IPS-NIHi7 (cell line): ENCODE data around the gene ATP6V0E2.
"Not testable (repeated sequence)": the region's sequence is repeated elsewhere in the genome, so short reads cannot be mapped to it uniquely, and the experiment has no call there.

Experiments
- DNase-seq: peaks from one replicate; pipeline ENCODE4 v3.0.0; 2012; ENCODE audit warnings: mixed read lengths; ENCODE audit errors: extremely low spot score

The ATP6V0E2 gene

GRCh38 chr7:149879766-149880637 lies 6.2 kb downstream of the ATP6V0E2 start:
- no peak for DNase-seq

DNA sequence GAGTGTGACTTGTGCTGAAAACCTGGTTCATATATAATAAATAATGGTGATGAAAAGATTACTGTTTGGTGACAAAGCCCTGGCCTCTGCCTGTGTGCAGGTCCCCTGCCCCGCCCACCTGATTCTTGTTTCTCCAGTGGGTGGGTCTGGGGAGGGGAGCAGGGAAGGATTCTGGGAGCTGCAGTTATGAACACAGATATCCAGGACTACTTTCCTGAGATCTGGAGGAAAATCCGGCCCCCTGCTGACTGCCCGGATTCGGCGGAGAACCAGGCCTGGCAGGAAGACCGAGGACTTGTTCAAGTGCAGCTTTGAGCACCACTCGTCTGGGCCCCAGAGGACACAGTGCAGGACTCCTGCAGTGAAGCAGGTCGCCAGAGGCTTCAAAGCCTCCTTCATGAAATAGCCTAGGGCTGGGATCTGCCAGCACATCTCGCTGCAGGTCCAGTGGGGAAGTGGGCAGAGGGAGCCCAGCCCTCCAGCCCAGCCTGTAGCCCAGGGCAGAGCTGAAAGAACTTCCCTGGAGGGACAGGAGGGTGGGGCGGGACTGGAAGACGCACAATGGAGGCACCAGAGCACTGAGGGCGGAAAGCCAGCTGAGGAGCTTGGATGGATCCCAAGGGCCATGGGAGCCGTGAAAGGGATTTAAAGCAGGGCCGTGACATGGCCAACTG lies 7.0 kb downstream of the ATP6V0E2 start:
- no peak for DNase-seq

DNA sequence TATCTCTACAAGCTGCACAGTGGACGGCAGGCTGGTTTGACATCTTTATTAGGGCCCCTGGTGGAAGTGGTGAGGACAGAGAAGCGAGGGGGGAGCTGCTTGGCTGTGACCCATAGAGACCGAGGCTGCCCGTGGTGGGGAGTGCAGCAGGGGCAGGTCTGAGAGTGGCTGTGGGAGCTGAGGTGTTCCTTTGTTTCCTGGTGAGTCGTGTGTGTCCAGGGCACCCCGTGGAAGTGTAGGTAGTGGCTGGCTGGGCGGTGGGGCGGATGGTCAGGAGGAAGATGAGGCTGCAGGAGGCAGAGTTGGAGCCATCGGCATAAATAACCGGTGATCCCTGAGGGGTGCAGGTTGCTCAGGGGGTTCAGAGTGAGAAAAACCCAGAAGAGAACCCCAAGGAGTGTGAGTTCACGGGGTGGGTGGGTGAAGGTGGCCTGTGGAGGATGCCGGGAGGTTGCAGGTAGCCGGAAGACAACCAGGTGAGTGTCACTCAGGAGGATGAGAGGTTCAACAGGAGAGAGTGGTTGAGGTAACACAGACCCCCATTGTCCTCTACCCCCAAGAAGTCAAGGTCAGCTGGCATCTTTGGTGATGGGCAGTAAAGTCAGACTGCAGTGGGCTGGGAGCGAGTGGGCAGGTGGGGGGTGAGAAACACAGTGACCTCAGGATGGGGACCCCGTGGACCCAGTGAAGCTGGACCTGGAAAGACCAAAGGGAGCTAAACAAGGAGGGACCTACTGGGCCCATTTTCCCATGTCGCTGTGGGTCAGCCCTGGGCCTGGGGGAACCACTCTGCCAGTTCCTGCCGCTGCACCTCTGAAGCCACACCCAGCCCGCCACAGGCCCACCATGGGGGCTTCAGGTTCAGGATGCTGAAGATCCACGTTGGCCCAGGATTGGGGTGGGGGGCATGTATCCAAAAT lies 7.8 kb downstream of the ATP6V0E2 start:
- no peak for DNase-seq

GRCh38 chr7:149882248-149883047 lies 8.7 kb downstream of the ATP6V0E2 start:
- DNase-seq, result no peak

- no peak for DNase-seq
These were observed 9.3 kb downstream of the ATP6V0E2 start for GRCh38 chr7:149883048-149883438.

- peak; percentile 76 for DNase-seq
These were observed 9.7 kb downstream of the ATP6V0E2 start for GRCh38 chr7:149883452-149883861.

DNA sequence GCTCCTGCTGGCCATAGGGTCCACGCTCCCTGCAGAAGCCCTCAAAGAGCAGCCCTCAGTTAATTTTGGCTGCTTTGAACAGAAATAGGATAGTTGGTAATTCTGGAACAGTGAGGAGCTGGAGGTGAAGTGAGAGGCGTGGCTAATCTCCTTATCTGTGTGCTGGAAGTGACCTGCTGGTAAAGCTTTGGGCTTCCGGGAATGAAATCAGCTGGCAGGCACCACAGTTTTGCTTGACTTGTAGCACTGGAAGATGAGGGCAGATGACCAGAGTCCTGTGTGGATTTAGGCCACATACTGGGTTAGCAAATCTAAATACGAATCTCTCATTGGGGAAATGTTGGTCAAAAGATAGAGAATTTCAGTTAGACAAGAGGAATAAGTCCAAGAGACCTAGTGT lies 10.2 kb downstream of the ATP6V0E2 start:
- DNase-seq, result no peak

DNA sequence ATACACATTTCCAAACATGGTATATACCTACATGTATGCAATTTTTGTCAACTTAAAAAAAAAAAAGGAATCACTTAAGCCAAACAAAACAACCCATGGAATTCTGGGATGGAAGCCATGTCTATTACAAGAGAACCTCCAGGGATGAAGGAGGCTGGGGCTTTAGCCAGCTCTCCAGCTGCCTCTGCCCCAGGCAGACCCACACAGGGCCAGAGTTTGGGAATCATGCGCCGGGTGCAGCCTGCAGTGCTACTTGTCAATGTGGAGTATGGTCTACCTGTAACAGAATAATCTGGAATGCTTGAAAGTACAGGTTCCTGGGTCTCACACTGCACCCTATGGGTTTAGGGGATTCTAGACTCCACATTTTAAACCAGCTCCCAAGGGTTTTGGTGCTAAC lies 10.8 kb downstream of the ATP6V0E2 start:
- DNase-seq, result no peak

DNA sequence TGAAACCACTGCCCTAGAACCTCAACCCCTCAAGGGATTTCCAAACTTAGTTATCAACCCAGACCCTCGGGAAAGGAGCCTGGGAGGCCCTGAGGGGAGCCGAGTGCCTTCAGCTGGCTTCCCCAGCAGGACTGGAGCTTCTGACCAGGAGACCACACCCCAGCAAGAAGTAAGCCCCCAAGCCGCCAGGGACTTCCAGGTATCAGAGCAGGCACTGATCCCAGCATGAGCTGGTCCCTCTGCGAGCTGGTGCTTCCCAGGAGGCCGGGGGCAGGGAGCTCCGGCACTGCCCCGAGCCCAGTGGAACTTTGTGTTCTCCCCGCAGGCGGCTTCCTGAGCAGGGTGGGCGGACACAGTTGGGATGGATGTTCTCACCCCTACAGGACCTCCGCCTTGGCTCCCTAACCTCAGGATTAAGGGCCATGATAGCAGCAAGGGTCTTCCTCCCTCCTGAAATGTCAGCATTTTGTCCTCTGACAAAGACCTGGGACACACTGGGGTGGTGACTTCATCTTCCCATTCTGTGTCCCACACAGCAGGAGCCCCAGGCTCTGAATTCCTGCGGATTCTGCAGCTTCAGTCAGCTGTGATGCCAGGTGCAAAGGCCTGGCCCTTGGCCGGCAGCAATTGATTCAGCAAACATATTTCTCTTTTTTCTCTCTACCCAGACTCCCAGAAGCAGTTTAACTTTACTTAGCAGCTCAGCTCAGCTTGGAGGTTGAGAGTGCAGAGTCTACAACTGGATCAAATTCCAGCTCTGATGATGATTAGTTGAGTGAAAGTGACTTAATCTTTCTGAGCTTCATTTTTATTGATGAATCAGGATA lies 11.6 kb downstream of the ATP6V0E2 start:
- DNase-seq, result peak; percentile 40

GRCh38 chr7:149886018-149886415 lies 12.2 kb downstream of the ATP6V0E2 start:
- DNase-seq, result no peak

- DNase-seq, result no peak
These were observed 13.5 kb downstream of the ATP6V0E2 start for GRCh38 chr7:149887311-149887710.

DNA sequence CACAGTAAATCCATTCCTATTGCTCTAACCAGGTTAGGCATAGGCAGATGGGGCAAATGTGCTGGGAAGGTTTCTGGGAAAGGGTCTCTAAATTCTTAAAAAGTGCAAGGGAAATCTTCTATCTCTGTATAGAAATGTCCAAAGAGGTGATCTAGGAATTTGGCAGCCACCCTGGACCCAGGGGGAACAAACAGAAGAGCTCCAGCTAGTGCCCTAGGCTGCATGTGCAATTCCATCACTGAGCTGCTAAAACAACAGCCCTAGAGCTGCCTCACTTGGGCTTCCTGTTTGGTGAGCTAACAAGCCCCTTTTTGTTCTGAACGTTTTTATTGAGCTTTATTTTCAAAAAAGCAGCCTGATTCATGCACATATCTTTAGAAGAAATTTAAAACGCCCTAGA lies 16.9 kb downstream of the ATP6V0E2 start:
- not testable (repeated sequence) for DNase-seq

DNA sequence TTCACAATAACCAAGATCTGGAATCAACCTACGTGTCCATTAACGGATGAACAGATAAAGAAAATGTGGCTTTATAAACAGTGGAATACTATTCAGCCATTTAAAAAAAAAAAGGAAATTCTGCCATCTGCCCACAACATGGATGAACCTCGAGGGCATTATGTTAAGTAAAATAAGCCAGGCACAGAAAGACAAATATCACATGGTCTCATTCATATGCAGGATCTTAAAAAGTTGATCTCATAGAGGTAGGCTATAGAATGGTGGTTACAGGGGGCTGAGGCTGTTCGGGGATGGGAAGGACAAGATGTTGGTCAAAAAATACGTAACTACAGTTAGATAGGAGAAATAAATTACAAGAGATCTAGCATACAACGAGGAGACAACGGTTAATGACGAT lies 21.2 kb downstream of the ATP6V0E2 start:
- not testable (repeated sequence) for DNase-seq

- not testable (repeated sequence) for DNase-seq
These were observed 34.1 kb downstream of the ATP6V0E2 start for GRCh38 chr7:149907776-149908376.

- not testable (repeated sequence) for DNase-seq
These were observed 36.5 kb downstream of the ATP6V0E2 start for GRCh38 chr7:149910219-149910618.

GRCh38 chr7:149912126-149912525 lies 38.4 kb downstream of the ATP6V0E2 start:
- not testable (repeated sequence) for DNase-seq

DNA sequence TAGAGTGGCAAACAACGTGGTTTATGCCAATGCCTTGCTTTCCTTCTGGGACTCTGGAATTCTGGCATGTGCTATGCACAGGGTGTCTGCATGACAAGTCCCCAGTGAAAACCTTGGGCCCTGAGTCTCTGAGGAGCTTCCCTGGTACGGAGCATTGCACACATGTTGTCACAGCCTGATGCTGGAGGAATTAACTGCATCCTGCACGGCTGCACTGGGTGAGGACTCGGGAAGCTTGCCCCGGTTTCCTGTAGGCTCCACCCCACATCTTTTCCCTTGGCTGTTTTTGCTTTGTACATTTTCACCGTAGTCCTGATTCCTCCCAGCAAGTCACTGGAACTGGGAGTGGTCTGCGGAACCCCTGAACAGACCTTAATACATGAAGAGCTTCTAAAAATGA lies 52.6 kb downstream of the ATP6V0E2 start:
- DNase-seq, result not testable (repeated sequence)
